HG03066 (cell line): Measurements from ENCODE around the gene TIMM22.

ENCODE experiments used
- ATAC-seq: cut with Tn5 transposase; IDR thresholded peaks from one replicate; pipeline ENCODE4 v1.9.1; 2021; ENCODE audit warnings: low read depth; ENCODE audit not compliant: unreplicated experiment

The TIMM22 gene

GRCh38 chr17:1012823-1013728 is 16.1 kb downstream of the TIMM22 start:
- ATAC-seq: no peak

GRCh38 chr17:1013729-1014090 is 16.8 kb downstream of the TIMM22 start:
- ATAC-seq: no peak

- no peak for ATAC-seq
These were observed 21.6 kb downstream of the TIMM22 start for GRCh38 chr17:1018547-1018946.

- ATAC-seq: no peak
These were observed 22.5 kb downstream of the TIMM22 start for GRCh38 chr17:1019451-1019850.

DNA sequence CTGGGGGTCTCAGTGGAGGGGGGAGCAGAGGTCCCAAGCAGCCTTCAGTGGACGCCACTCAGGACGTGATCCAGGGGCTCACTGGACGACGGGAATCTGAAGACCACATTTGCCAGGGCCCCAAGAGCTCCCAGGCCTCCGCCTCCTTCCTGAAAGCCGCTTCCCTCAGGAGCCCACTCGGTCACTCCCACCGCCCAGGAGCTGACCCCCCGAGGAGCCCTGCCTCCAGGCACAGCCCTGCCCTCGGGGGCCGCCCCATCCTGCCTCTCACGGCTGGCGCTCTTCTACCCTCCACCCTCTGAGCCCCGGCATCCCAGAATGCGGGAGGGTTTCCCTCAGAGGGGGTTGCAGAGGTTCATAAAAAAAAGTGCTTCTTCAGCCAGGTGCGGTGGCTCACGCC is 24.2 kb downstream of the TIMM22 start:
- ATAC-seq: no peak

- ATAC-seq: no peak
These were observed 25.5 kb downstream of the TIMM22 start for GRCh38 chr17:1022278-1023024.

- ATAC-seq: no peak
These were observed 27.1 kb downstream of the TIMM22 start for GRCh38 chr17:1024076-1024475.

GRCh38 chr17:1025733-1026598 is 29.0 kb downstream of the TIMM22 start:
- no peak for ATAC-seq

DNA sequence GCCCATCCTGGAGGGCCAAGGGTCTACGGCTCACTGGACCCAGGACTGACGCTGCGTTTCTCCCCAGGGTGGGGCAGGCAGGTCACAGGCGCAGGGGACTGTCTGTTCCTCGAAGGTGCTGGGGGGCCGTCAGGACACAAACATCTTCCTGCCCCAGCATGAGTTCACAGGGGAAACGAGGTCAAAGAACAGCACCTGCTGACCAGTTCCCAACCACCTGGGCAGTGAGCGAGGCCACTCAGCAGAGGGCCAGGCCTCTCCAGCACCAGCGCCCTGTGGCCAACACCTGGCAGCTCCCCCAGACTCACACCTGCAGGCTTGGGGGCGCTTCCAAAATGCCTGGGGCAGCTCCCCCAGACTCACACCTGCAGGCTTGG is 29.7 kb downstream of the TIMM22 start:
- ATAC-seq: no peak

DNA sequence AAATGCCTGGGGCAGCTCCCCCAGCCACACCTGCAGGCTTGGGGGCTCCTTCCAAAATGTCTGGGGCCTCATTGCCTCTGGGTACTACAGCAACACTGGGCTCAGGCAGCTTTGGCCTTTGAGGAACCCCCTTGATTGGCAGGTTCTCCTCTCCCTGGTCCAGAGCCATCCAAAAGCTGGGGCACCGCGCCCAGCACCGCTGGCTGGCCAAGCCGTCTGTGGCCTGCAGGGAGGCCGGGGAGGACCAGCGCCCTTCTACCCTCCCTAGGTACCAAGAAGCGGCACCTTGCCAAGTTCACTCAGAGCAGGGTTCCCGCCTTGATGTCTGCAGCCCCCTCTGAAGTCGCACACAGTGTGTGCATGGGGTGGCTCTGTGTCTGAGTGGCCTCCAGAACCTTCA is 30.1 kb downstream of the TIMM22 start:
- ATAC-seq: no peak

GRCh38 chr17:1029196-1029921 is 32.4 kb downstream of the TIMM22 start:
- ATAC-seq: no peak

GRCh38 chr17:1029922-1030644 is 33.2 kb downstream of the TIMM22 start:
- no peak for ATAC-seq

DNA sequence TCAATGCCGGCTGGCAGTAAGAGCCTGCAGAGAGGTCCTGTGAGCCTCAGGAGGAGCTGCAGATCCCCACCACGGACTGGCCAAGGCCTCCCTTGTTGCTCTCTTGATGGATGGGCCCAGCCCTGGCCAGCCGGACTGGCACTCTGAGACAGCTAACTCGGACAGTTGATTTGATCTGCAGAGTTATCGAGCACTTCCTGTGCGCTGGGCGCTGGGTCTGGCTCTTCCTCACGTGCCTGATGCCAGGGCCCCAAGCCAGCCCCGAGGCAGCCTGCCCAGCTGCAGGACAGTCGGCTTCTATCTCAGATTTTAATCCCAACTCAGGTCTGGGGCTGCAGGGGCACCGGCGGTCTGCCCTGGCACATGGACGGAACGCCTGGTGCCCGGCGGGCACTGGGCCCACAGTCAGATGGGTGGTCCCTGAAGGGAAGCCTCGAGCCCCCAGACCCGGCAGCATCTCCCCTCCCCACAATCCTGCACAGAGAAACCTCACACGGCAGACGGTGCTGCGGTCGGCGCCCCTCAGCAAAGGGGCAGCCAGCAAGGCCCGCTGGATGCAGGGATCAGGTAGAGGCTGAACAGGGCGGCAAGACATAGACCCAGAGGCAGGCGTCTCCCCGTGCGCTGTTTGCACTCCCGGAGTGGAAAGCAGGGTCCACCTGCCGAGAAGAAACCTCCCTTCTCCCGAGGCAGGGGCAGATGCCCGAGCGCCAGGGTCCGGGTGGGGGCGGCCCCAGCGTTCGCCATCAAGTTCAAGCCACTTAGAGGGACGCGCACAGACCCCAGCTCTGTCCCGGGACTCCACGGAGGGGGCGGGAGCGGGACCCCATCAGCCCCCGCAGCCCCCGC is 34.0 kb downstream of the TIMM22 start:
- ATAC-seq: no peak

- ATAC-seq: no peak
These were observed 34.8 kb downstream of the TIMM22 start for GRCh38 chr17:1031711-1032110.

DNA sequence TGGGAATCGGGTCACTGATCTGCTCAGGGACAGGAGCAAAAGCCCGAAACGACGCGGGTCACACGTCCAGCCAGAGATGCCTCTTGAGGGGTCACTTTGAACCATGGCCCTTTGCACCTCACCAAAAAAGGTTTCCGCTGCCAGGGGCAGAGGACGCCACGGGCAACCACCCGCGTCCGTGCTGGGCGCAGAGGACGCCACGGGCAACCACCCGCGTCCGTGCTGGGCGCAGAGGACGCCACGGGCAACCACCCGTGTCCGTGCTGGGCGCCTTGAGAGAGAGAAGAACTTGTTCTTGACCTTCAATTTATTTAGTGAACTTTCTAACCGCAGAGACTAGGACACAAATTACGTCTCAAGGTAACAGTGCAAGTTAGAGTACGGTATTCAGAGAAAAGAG is 35.5 kb downstream of the TIMM22 start:
- no peak for ATAC-seq

- no peak for ATAC-seq
These were observed 36.6 kb downstream of the TIMM22 start for GRCh38 chr17:1033503-1033902.

- ATAC-seq: no peak
These were observed 37.8 kb downstream of the TIMM22 start for GRCh38 chr17:1034652-1035210.

DNA sequence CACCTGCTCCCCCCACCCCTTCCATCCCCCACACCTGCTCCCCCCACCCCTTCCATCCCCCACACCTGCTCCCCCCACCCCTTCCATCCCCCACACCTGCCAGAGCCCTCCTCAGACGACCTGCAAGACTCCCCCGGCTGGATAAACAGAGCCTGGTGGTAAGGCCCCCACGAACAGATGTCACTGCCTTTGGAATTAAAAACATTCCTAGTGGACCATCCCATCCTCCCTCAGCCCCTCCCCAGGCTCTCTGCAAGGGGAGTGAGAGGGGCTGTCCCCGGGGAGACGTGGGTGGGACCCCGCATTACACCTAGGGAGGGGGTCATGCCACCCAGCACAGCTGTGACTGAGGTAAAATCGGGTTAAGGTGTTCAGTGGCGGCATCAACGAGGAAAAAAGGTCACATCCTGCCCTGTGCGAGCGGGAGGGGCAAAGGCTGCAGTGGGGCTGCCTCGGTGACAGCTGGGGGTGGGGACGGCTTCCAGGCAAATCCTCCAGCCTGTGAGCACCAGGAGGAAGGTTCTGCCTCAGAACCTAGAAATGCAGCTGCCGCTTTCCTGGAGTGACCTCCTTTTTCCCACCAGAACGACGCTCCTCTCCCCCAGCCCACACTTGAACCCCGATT is 38.7 kb downstream of the TIMM22 start:
- no peak for ATAC-seq
